GM19193 (cell line): ENCODE data around the gene PSD2.

Experiments
- POLR2A ChIP-seq: IDR thresholded peaks from 4 replicates; pipeline ENCODE4 v1.6.1; 2011; ENCODE audit not compliant: insufficient read depth, insufficient read length; ENCODE audit errors: extremely low read depth

PSD2 gene

GRCh38 chr5:139855946-139856540, 60.4 kb downstream of the PSD2 start:
- no peak for TF ChIP-seq POLR2A

GRCh38 chr5:139856714-139857113, 61.1 kb downstream of the PSD2 start:
- no peak for TF ChIP-seq POLR2A

- no peak for TF ChIP-seq POLR2A
Measured at GRCh38 chr5:139859013-139859412, 63.4 kb downstream of the PSD2 start.

- TF ChIP-seq POLR2A: no peak
Measured at GRCh38 chr5:139861021-139861888, 65.6 kb downstream of the PSD2 start.

GRCh38 chr5:139861889-139862207, 66.2 kb downstream of the PSD2 start:
- TF ChIP-seq POLR2A: no peak

GRCh38 chr5:139862313-139862712, 66.7 kb downstream of the PSD2 start:
- no peak for TF ChIP-seq POLR2A

GRCh38 chr5:139862803-139863202, 67.2 kb downstream of the PSD2 start:
- no peak for TF ChIP-seq POLR2A

GRCh38 chr5:139863361-139863760, 67.8 kb downstream of the PSD2 start:
- no peak for TF ChIP-seq POLR2A

GRCh38 chr5:139863855-139864558, 68.4 kb downstream of the PSD2 start:
- no peak for TF ChIP-seq POLR2A

- TF ChIP-seq POLR2A: no peak
Measured at GRCh38 chr5:139864716-139865483, 69.3 kb downstream of the PSD2 start.

- TF ChIP-seq POLR2A: no peak
Measured at GRCh38 chr5:139867109-139867508, 71.5 kb downstream of the PSD2 start.

- no peak for TF ChIP-seq POLR2A
Measured at GRCh38 chr5:139867581-139867980, 72.0 kb downstream of the PSD2 start.

GRCh38 chr5:139869042-139869790, 73.6 kb downstream of the PSD2 start:
- no peak for TF ChIP-seq POLR2A

- TF ChIP-seq POLR2A: no peak
Measured at GRCh38 chr5:139870677-139871076, 75.1 kb downstream of the PSD2 start.
